Caco-2 (cell line): ENCODE measurements around the gene GPR171. TPM values are rescaled to one million over a fixed set of nuclear protein-coding genes. Genes with fewer than 3 reads are reported as not detected.

Source experiments
- BruUV-seq: library from RNA; stranded (reverse); fragments of 400-500 nt; replicated peaks from 2 replicates; lab custom pipeline; 2021; lab: Mats Ljungman, UMichigan
- CTCF ChIA-PET: fragments of 300-600 bp; sonication (Branson Sonifier 250); formaldehyde crosslinking; loops from one replicate; lab custom pipeline; 2022; ENCODE audit warnings: antibody characterized with exemption; lab: Charles Lee
- POLR2A ChIA-PET: fragments of 300-600 bp; sonication (Branson Sonifier 250); formaldehyde crosslinking; loops from one replicate; lab custom pipeline; 2022; ENCODE audit warnings: antibody characterized with exemption; lab: Charles Lee
- DNase-seq, 2 experiments: peaks; one replicate each; pipeline versions ENCODE4 v3.0.0 to v3.0.0-alpha.2; 2020 to 2022
- H3K27me3 ChIP-seq: replicated peaks from 2 replicates; pipeline ENCODE4 v1.6.0; 2011; ENCODE audit warnings: low read length; ENCODE audit not compliant: control insufficient read depth, insufficient read depth
- H3K36me3 ChIP-seq: 2 replicates; pipeline ENCODE4 v1.5.1; 2011; ENCODE audit warnings: low read length; ENCODE audit not compliant: control insufficient read depth, insufficient read depth
- H3K4me1 ChIP-seq: fragments of 250-450 bp; sonication (Bioruptor Pico); 2 replicates; pipeline ENCODE4 v1.5.1; 2020; ENCODE audit warnings: mild to moderate bottlenecking
- H3K4me3 ChIP-seq: 2 replicates; pipeline ENCODE4 v1.5.1; 2011; ENCODE audit warnings: low read depth, mild to moderate bottlenecking, control low read depth, low read length
- H3K9me3 ChIP-seq: fragments of 250-450 bp; sonication (Bioruptor Pico); 2 replicates; pipeline ENCODE4 v1.5.1; 2020; ENCODE audit warnings: mild to moderate bottlenecking, moderate library complexity
- H3K27ac Mint-ChIP-seq: one replicate; pipeline ENCODE4 v1.8.0; 2022; ENCODE audit warnings: mixed read lengths; ENCODE audit not compliant: unreplicated experiment
- H3K27me3 Mint-ChIP-seq: one replicate; pipeline ENCODE4 v1.8.0; 2022; ENCODE audit warnings: mixed read lengths; ENCODE audit not compliant: insufficient read depth, unreplicated experiment
- H3K36me3 Mint-ChIP-seq: one replicate; pipeline ENCODE4 v1.8.0; 2022; ENCODE audit warnings: mild to moderate bottlenecking, mixed read lengths; ENCODE audit not compliant: insufficient read depth, unreplicated experiment
- H3K4me1 Mint-ChIP-seq: one replicate; pipeline ENCODE4 v1.8.0; 2022; ENCODE audit warnings: low read depth, mixed read lengths; ENCODE audit not compliant: unreplicated experiment
- H3K4me3 Mint-ChIP-seq: one replicate; pipeline ENCODE4 v1.8.0; 2022; ENCODE audit warnings: mild to moderate bottlenecking, moderate library complexity, mixed read lengths; ENCODE audit not compliant: unreplicated experiment
- H3K9me3 Mint-ChIP-seq: one replicate; pipeline ENCODE4 v1.8.0; 2022; ENCODE audit warnings: mixed read lengths; ENCODE audit not compliant: unreplicated experiment
- intact Hi-C: fragments of 100-400 bp; cut with micrococcal nuclease; formaldehyde crosslinking; loops from one replicate; pipeline ENCODE4 v1.10.0; 2022; ENCODE audit not compliant: unreplicated experiment
- total RNA-seq: library from RNA; stranded (reverse); gene quantifications from 2 replicates; pipeline ENCODE4 v1.2.3, GENCODE V29; 2022
- TF ChIP-seq, protein P1 (sequence below), 2 experiments: fragments of 200-600 bp in 1 of 2; IDR thresholded peaks; 1 replicate in 1 of 2; 2 replicates in 1 of 2; pipeline versions ENCODE4 v1.5.1 to v1.8.0; 2011 to 2022; ENCODE audit warnings: antibody characterized with exemption in 1 of 2, control low read depth in 1 of 2, inconsistent platforms in 1 of 2, low read depth in 1 of 2, low read length in 1 of 2, mild to moderate bottlenecking in 1 of 2, moderate library complexity in 1 of 2; ENCODE audit not compliant: insufficient read depth in 1 of 2, severe bottlenecking in 1 of 2, unreplicated experiment in 1 of 2

The GPR171 gene
- total RNA-seq, 1 experiment from 2014 or later: not detected

DNA sequence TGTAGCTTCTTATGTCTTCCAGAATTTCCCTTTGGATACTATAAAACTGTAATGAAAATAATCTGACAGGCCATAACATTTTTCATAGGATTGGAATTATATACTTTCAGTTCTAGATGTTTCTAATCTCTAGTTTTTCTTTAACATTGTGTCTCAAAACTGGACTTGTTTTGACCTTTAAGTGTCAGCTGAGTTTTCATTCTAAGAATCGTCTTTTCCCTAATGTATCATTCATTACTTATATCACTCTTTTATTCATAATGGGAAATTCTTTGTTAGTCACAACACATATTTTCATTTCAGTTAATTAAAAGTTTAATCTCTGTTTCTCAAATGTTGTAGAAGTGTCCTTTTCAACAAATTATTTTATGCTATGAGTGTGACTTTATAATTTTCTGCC lies 11.9 kb downstream of the GPR171 start:
- POLR2A ChIA-PET: no interaction called here
- H3K4me3 Mint-ChIP-seq: no peak overlapping the region
- no TSS peak for BruUV-seq

DNA sequence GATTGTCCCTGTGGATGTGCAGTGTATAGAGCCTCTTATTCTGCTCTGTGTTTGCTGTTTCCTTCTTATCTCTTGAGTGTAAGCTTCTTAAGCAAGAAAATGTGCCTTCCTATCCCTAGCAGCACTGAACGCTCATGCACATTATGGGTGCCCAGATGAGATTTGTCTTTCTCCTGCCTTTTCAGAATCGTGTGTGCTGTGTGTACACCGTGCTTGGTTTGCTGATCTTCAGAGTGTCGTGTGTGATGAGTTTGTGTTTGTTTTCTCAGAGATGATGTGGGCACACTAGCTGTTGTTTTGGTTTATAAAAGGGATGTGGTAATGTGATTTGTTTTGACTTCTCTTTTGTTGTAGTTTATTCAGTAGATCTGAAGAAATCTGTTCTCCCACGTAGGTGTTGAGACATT lies 19.7 kb downstream of the GPR171 start:
- H3K27me3 ChIP-seq: no peaks in the 10 kb centered on the region
- H3K36me3 Mint-ChIP-seq: peaks cover 6% of the 10 kb centered on the region
- no peak overlapping the region for H3K27ac Mint-ChIP-seq
- H3K9me3 ChIP-seq: no peaks in the 10 kb centered on the region
- TF ChIP-seq, protein P1, sequence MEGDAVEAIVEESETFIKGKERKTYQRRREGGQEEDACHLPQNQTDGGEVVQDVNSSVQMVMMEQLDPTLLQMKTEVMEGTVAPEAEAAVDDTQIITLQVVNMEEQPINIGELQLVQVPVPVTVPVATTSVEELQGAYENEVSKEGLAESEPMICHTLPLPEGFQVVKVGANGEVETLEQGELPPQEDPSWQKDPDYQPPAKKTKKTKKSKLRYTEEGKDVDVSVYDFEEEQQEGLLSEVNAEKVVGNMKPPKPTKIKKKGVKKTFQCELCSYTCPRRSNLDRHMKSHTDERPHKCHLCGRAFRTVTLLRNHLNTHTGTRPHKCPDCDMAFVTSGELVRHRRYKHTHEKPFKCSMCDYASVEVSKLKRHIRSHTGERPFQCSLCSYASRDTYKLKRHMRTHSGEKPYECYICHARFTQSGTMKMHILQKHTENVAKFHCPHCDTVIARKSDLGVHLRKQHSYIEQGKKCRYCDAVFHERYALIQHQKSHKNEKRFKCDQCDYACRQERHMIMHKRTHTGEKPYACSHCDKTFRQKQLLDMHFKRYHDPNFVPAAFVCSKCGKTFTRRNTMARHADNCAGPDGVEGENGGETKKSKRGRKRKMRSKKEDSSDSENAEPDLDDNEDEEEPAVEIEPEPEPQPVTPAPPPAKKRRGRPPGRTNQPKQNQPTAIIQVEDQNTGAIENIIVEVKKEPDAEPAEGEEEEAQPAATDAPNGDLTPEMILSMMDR (IDR thresholded peaks at IDR 0.05; ENCODE audit: insufficient read depth in 1 of 2, low read depth in 1 of 2, low read length in 1 of 2, severe bottlenecking in 1 of 2, unreplicated experiment in 1 of 2): no peak
- BruUV-seq: no TSS peak
- no peak overlapping the region for H3K4me3 ChIP-seq
- CTCF ChIA-PET: no interaction called here
- no peaks in the 10 kb centered on the region for H3K36me3 ChIP-seq
- peaks cover 8% of the 10 kb centered on the region for H3K4me1 ChIP-seq
- no peaks in the 10 kb centered on the region for H3K27me3 Mint-ChIP-seq
- no peaks in the 10 kb centered on the region for H3K9me3 Mint-ChIP-seq
- intact Hi-C loops: no loop called here
- H3K4me1 Mint-ChIP-seq: peaks cover 15% of the 10 kb centered on the region
- DNase-seq: no peak
- POLR2A ChIA-PET: no interaction called here
- no peak overlapping the region for H3K4me3 Mint-ChIP-seq

More for the DNA sequence above, 11.9 kb downstream of the GPR171 start:
- Mint-ChIP-seq H3K9me3 (no peaks in the 10 kb centered on the region), H3K27ac (no peak overlapping the region), H3K27me3 (no peaks in the 10 kb centered on the region), H3K4me1 (peaks cover 7% of the 10 kb centered on the region), H3K36me3 (no peaks in the 10 kb centered on the region)
- peaks cover 8% of the 10 kb centered on the region for H3K4me1 ChIP-seq
- intact Hi-C loops: no loop called here
- no peak for DNase-seq
- TF ChIP-seq, protein P1 (IDR thresholded peaks at IDR 0.05; ENCODE audit: insufficient read depth in 1 of 2, low read depth in 1 of 2, low read length in 1 of 2, severe bottlenecking in 1 of 2, unreplicated experiment in 1 of 2): no peak
- no peaks in the 10 kb centered on the region for H3K36me3 ChIP-seq
- no peaks in the 10 kb centered on the region for H3K9me3 ChIP-seq
- CTCF ChIA-PET: no interaction called here
- H3K4me3 ChIP-seq: no peak overlapping the region
- H3K27me3 ChIP-seq: no peaks in the 10 kb centered on the region

DNA sequence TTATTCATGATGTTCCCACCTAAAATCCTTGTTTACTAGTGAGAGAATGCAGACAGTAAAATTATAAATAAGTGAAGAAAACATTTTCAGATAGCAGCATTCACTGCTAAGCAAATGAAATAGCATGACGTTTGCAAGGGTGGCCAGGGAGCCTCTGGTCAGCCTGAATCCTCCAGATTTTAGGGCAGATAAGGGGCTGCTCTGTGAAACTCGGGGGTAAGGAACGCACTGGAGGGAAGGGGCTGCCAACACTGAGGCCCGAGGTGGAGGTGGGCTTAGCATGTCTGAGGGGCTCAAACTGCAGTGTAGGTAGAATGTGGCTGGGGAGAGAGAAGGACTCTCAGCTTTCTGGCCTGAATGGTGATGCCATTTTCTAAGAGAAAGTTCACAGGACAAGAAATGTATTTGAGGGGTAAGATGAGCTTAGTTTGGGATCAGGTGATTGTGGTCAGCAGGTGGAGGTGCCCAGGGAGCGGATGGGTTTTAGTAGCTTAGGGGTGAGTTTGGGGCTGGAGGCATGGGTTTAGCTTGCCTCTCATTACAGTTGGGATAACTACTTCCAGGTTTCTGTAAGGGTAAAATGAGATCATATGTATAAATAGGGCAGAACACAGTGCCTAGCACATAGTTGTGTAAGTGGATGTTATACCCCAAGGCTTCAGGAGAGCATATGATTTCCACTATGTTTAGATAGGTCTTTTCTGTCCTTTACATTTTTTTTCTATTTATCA lies 20.5 kb downstream of the GPR171 start:
- ChIA-PET CTCF (interaction anchor here (0.6 kb wide), 1 partner anchor 16 kb away, joined by 3 read pairs; no protein-coding TSS in a partner anchor), POLR2A (no interaction called here)
- H3K27me3 ChIP-seq: no peaks in the 10 kb centered on the region
- no TSS peak for BruUV-seq
- H3K9me3 ChIP-seq: no peaks in the 10 kb centered on the region
- TF ChIP-seq, protein P1 (IDR thresholded peaks at IDR 0.05; ENCODE audit: insufficient read depth in 1 of 2, low read depth in 1 of 2, low read length in 1 of 2, severe bottlenecking in 1 of 2, unreplicated experiment in 1 of 2): no peak
- no peak for DNase-seq
- H3K4me1 ChIP-seq: peaks cover 11% of the 10 kb centered on the region
- Mint-ChIP-seq H3K9me3 (no peaks in the 10 kb centered on the region), H3K36me3 (peaks cover 6% of the 10 kb centered on the region), H3K27ac (peak overlapping the region; percentile 55), H3K27me3 (no peaks in the 10 kb centered on the region), H3K4me3 (no peak overlapping the region), H3K4me1 (peaks cover 20% of the 10 kb centered on the region)
- no peaks in the 10 kb centered on the region for H3K36me3 ChIP-seq
- H3K4me3 ChIP-seq: no peak overlapping the region
- intact Hi-C loops: no loop called here
